ENCODE results near the gene PHEX.

PHEX gene

GRCh38 chrX:22173966-22174365 is 141.8 kb downstream of the PHEX start:
- H3K4me3 ChIP-seq (ENCODE audit: low read depth, low read length): no peak overlapping the region
- TF ChIP-seq CTCF (IDR thresholded peaks at IDR 0.05; ENCODE audit: control insufficient read depth, extremely low read depth, insufficient read depth): no peak
- no peak for DNase-seq (ENCODE audit: low read depth)

- no peak for TF ChIP-seq CTCF (IDR thresholded peaks at IDR 0.05; ENCODE audit: control insufficient read depth, extremely low read depth, insufficient read depth)
- no peak for DNase-seq (ENCODE audit: low read depth)
- H3K4me3 ChIP-seq (ENCODE audit: low read depth, low read length): no peak overlapping the region
Measured at GRCh38 chrX:22177950-22178515, 145.9 kb downstream of the PHEX start.

GRCh38 chrX:22184096-22184495 is 152.0 kb downstream of the PHEX start:
- no peak overlapping the region for H3K4me3 ChIP-seq (ENCODE audit: low read depth, low read length)
- TF ChIP-seq CTCF (IDR thresholded peaks at IDR 0.05; ENCODE audit: control insufficient read depth, extremely low read depth, insufficient read depth): no peak
- DNase-seq (ENCODE audit: low read depth): no peak

- no peak for TF ChIP-seq CTCF (IDR thresholded peaks at IDR 0.05; ENCODE audit: control insufficient read depth, extremely low read depth, insufficient read depth)
- DNase-seq (ENCODE audit: low read depth): no peak
- no peak overlapping the region for H3K4me3 ChIP-seq (ENCODE audit: low read depth, low read length)
Measured at GRCh38 chrX:22186165-22186564, 154.0 kb downstream of the PHEX start.

GRCh38 chrX:22192419-22193060 is 160.4 kb downstream of the PHEX start:
- peak; percentile 13 for DNase-seq (ENCODE audit: low read depth)
- H3K4me3 ChIP-seq (ENCODE audit: low read depth, low read length): no peak overlapping the region
- peak; percentile 57 for TF ChIP-seq CTCF (IDR thresholded peaks at IDR 0.05; ENCODE audit: control insufficient read depth, extremely low read depth, insufficient read depth)

GRCh38 chrX:22193851-22194659 is 161.9 kb downstream of the PHEX start:
- no peak for DNase-seq (ENCODE audit: low read depth)
- TF ChIP-seq CTCF (IDR thresholded peaks at IDR 0.05; ENCODE audit: control insufficient read depth, extremely low read depth, insufficient read depth): no peak
- no peak overlapping the region for H3K4me3 ChIP-seq (ENCODE audit: low read depth, low read length)

Measured in LNCaP clone FGC (cell line).